22Rv1 (cell line): ENCODE data around the gene ARL6IP5.

Source experiments
- ZFX ChIP-seq: fragments of 450-650 bp; IDR thresholded peaks from 2 replicates; pipeline ENCODE4 v1.6.1; 2017; ENCODE audit warnings: antibody characterized with exemption, borderline replicate concordance
- TF ChIP-seq, protein P1 (sequence below): fragments of 450-650 bp; IDR thresholded peaks from 2 replicates; pipeline ENCODE4 v1.5.1; 2017; ENCODE audit warnings: mild to moderate bottlenecking

DNA sequence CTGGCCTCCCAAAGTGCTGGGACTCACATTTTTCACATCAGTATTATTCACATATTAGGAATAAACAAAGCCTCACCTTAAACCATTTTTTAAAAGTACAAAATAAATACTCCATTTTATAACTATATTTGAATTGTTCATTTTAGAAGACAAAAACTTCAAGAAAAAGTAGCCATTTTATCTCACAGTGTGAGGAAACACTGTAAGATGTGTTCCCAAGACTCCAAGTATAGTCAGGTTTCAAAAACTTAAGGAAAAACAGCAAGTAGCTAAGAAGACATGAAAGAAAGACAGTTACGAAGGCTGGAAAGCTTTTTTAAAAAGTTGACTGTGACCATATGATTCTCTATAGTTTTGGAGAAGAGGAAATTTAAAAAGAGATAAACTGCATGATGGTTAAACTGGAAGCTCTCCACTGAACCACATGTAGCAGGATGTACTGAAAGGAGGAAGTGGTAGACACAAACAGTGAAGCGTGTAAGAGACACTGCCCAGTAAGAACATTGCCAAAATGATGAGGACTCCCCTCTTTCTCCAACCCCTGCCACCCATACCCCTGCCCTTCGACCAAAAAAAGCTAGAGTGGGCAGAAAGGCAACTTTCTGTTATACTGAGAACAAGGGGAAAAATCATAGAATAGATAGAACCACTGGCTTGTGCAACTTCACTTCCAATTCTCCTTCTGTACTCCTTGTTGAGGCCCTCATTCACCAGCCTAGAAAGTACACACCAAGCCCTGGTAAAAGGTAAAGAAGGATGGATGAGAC is 26.4 kb upstream of the ARL6IP5 start:
- TF ChIP-seq, protein P1, sequence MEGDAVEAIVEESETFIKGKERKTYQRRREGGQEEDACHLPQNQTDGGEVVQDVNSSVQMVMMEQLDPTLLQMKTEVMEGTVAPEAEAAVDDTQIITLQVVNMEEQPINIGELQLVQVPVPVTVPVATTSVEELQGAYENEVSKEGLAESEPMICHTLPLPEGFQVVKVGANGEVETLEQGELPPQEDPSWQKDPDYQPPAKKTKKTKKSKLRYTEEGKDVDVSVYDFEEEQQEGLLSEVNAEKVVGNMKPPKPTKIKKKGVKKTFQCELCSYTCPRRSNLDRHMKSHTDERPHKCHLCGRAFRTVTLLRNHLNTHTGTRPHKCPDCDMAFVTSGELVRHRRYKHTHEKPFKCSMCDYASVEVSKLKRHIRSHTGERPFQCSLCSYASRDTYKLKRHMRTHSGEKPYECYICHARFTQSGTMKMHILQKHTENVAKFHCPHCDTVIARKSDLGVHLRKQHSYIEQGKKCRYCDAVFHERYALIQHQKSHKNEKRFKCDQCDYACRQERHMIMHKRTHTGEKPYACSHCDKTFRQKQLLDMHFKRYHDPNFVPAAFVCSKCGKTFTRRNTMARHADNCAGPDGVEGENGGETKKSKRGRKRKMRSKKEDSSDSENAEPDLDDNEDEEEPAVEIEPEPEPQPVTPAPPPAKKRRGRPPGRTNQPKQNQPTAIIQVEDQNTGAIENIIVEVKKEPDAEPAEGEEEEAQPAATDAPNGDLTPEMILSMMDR, result no peak
- no peak for TF ChIP-seq ZFX
